Ascending aorta (tissue), 2 donors: ENCODE data around the gene FBXL2. TPM values are rescaled to one million over a fixed set of nuclear protein-coding genes. Genes with fewer than 3 reads are reported as not detected.
A peak's percentile ranks its signal among the peaks of the same experiment; 100 is the strongest.

Experiments used
- DNase-seq, 2 donors: peaks; one replicate each; pipeline ENCODE4 v3.0.0-alpha.2; 2019; ENCODE audit warnings: low spot score in 2 of 2
- H3K27ac ChIP-seq, 2 donors: fragments of 200-600 bp; sonication (generic); one replicate each; pipeline ENCODE4 v1.5.1; 2016 to 2017; ENCODE audit warnings: mild to moderate bottlenecking in 1 of 2
- H3K27me3 ChIP-seq: fragments of 200-600 bp; sonication (generic); one replicate; pipeline ENCODE4 v1.5.1; 2017
- H3K36me3 ChIP-seq, 2 donors: fragments of 200-600 bp; sonication (generic); one replicate each; pipeline ENCODE4 v1.5.1; 2016
- H3K4me1 ChIP-seq, 2 donors: fragments of 200-600 bp; sonication (generic); one replicate each; pipeline ENCODE4 v1.5.1; 2016 to 2017; ENCODE audit warnings: mild to moderate bottlenecking in 1 of 2
- H3K4me3 ChIP-seq, 2 donors: fragments of 200-600 bp; sonication (generic); one replicate each; pipeline ENCODE4 v1.5.1; 2016 to 2017; ENCODE audit warnings: mild to moderate bottlenecking in 1 of 2
- H3K9me3 ChIP-seq, 2 donors: fragments of 200-600 bp; sonication (generic); one replicate each; pipeline ENCODE4 v1.5.1; 2016
- intact Hi-C: fragments of 100-400 bp; cut with DNase I; formaldehyde crosslinking; loops from one replicate; pipeline ENCODE4 v1.15.1; 2023
- total RNA-seq: library from RNA; depleted of rRNA; stranded (reverse); fragments of >200 nt; gene quantifications from one replicate; pipeline ENCODE4 v1.1.0, GENCODE V29; 2016
- TF ChIP-seq, protein P1 (sequence below), 3 experiments: fragments of 200-600 bp in 2 of 3; fragments of 450-650 bp in 1 of 3; sonication (generic) in 2 of 3; IDR thresholded peaks; one replicate each; pipeline ENCODE4 v1.5.1; 2016 to 2019; ENCODE audit warnings: antibody characterized with exemption in 3 of 3, mild to moderate bottlenecking in 1 of 3, moderate library complexity in 1 of 3

FBXL2 gene
- total RNA-seq, 1 donor from 2014 or later: 33.4 TPM

GRCh38 chr3:33315826-33316225 lies 38.6 kb downstream of the FBXL2 start:
- Histone ChIP-seq H3K27me3 (no peaks in the 10 kb centered on the region), H3K9me3 (peaks cover 2 to 6% of the 10 kb centered on the region in 2 donors), H3K4me1 (no peaks in the 10 kb centered on the region), H3K27ac (no peak overlapping the region), H3K36me3 (peaks cover 2 to 10% of the 10 kb centered on the region in 2 donors), H3K4me3 (no peak overlapping the region)
- DNase-seq: no peak
- intact Hi-C loops: no loop called here
- TF ChIP-seq, protein P1, sequence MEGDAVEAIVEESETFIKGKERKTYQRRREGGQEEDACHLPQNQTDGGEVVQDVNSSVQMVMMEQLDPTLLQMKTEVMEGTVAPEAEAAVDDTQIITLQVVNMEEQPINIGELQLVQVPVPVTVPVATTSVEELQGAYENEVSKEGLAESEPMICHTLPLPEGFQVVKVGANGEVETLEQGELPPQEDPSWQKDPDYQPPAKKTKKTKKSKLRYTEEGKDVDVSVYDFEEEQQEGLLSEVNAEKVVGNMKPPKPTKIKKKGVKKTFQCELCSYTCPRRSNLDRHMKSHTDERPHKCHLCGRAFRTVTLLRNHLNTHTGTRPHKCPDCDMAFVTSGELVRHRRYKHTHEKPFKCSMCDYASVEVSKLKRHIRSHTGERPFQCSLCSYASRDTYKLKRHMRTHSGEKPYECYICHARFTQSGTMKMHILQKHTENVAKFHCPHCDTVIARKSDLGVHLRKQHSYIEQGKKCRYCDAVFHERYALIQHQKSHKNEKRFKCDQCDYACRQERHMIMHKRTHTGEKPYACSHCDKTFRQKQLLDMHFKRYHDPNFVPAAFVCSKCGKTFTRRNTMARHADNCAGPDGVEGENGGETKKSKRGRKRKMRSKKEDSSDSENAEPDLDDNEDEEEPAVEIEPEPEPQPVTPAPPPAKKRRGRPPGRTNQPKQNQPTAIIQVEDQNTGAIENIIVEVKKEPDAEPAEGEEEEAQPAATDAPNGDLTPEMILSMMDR (IDR thresholded peaks at IDR 0.05): no peak

DNA sequence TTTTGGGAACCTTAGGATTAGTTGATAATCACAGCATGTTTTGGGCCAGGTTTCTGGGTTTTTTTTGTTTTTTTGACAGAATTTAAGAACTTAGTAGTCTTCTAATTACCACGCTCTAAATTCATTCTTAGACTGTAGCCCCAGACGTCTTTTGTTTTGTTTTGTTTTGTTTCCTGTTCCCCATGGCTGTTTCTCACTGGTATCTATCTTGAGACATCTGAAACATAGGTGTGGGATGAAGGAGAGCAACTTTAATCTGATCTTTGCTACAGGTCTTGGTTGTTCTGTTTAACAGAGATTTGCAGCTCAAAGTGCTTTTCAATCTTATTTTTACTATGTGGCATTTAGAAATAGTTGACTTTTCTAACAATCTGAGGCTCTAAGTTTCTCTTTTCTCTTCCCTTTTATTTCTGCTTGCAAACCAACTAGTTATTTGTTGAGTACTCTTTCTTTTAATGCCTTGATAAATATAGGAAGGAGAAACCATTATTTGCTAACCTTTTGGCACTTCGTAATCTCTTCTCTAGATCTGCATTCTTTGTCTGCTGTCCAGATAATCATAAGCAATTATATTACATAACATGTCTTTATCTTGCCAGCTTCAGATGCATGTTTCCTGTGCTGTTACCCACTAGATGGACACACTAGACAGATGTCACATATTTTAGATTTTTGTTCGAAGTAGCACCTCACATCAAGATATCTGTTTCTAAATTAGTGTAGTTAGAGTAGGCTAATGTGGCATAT lies 40.9 kb downstream of the FBXL2 start:
- no peak for DNase-seq
- intact Hi-C loops: no loop called here

DNA sequence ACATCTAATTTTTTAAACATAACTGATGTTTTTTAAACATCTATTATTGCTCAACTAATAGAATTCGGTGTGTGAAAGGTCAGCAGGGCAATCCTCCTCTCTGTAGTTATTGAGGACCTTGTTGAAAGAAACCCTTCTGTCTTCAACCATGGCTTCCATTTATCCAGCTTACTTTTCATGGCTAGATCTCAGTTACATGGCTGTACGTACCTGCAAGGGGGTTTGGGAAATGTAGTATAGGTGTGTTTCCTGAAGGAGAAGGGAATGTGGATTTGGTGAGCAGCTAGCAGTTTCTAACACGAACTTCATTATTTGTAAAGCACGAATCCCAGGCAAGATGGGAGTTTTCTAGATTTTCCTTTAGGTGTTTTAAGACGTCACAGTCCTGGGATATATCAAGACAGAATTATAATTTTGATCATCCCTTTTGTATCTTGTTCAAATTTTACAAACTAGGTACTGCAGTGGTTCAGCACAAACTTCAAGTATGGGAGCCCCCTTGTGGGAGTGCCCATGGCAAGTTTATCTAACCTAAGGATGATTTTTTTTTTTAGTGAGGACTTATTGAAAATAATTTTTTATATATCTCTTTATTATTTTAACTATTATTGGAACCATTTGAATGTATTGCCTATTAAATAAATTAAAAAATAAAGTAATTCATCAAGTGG lies 41.6 kb downstream of the FBXL2 start:
- intact Hi-C loops: no loop called here
- H3K27me3 ChIP-seq: no peaks in the 10 kb centered on the region
- H3K27ac ChIP-seq: no peak overlapping the region
- H3K36me3 ChIP-seq: no peaks in the 10 kb centered on the region
- no peak for DNase-seq
- TF ChIP-seq, protein P1 (IDR thresholded peaks at IDR 0.05): peak in 1 of 3 experiments; percentile 21
- H3K4me1 ChIP-seq: no peaks in the 10 kb centered on the region
- H3K9me3 ChIP-seq: no peaks in the 10 kb centered on the region
- H3K4me3 ChIP-seq: no peak overlapping the region

More for the DNA sequence above, 40.9 kb downstream of the FBXL2 start:
- no peaks in the 10 kb centered on the region for H3K4me1 ChIP-seq
- H3K27ac ChIP-seq: no peak overlapping the region
- H3K27me3 ChIP-seq: no peaks in the 10 kb centered on the region
- no peaks in the 10 kb centered on the region for H3K36me3 ChIP-seq
- TF ChIP-seq, protein P1 (IDR thresholded peaks at IDR 0.05): no peak
- no peak overlapping the region for H3K4me3 ChIP-seq
- H3K9me3 ChIP-seq: no peaks in the 10 kb centered on the region

- TF ChIP-seq, protein P1 (IDR thresholded peaks at IDR 0.05): no peak
- H3K4me3 ChIP-seq: no peak overlapping the region
- H3K4me1 ChIP-seq: no peaks in the 10 kb centered on the region
- DNase-seq: no peak
- no peak overlapping the region for H3K27ac ChIP-seq
- intact Hi-C loops: no loop called here
- H3K9me3 ChIP-seq: no peaks in the 10 kb centered on the region
- H3K36me3 ChIP-seq: no peaks in the 10 kb centered on the region
- H3K27me3 ChIP-seq: no peaks in the 10 kb centered on the region
These were observed 45.2 kb downstream of the FBXL2 start for GRCh38 chr3:33322412-33322811.

DNA sequence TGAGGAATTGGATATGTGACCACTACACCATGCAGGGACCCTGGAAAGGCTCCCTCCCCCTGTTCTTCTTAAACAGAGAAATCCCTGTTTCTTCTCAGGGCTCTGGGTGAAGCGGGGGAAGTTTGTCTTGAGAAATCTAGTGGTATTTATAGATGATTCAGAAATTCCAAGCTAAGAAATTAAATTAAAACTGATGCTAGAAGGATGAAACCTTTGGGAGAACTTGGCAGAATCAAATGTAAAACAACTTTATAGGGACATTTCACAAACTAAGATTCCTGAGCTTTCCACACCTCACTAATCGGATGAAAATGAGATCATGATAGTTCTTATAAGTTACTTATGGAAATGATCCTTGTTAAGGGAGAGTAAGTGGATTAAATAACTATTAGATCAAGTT lies 54.2 kb downstream of the FBXL2 start:
- peaks cover 0 to 17% of the 10 kb centered on the region in 2 donors for H3K9me3 ChIP-seq
- no peaks in the 10 kb centered on the region for H3K4me1 ChIP-seq
- intact Hi-C loops: no loop called here
- no peak overlapping the region for H3K27ac ChIP-seq
- H3K4me3 ChIP-seq: no peak overlapping the region
- no peaks in the 10 kb centered on the region for H3K27me3 ChIP-seq
- TF ChIP-seq, protein P1 (IDR thresholded peaks at IDR 0.05): no peak
- H3K36me3 ChIP-seq: no peaks in the 10 kb centered on the region
- DNase-seq: no peak
